HAP-1 (cell line): ENCODE results near the gene DPYSL3.
A peak's percentile ranks its signal among the peaks of the same experiment; 100 is the strongest.

Experiments used
- DNase-seq, 2 experiments: peaks; one replicate each; pipeline ENCODE4 v3.0.0-alpha.2; 2016 to 2020; ENCODE audit warnings: low spot score in 2 of 2
- H3K27me3 ChIP-seq: fragments of 250-450 bp; sonication (Bioruptor Pico); 2 replicates; pipeline ENCODE4 v1.5.1; 2020; ENCODE audit warnings: low read depth, mild to moderate bottlenecking, moderate library complexity
- H3K36me3 ChIP-seq: fragments of 250-450 bp; sonication (Bioruptor Pico); replicated peaks from 2 replicates; pipeline ENCODE4 v1.5.1; 2020; ENCODE audit warnings: mild to moderate bottlenecking
- H3K4me1 ChIP-seq: fragments of 250-450 bp; sonication (Bioruptor Pico); 2 replicates; pipeline ENCODE4 v1.5.1; 2020; ENCODE audit warnings: mild to moderate bottlenecking
- H3K4me3 ChIP-seq: fragments of 250-450 bp; sonication (Bioruptor Pico); 2 replicates; pipeline ENCODE4 v1.5.1; 2020; ENCODE audit warnings: mild to moderate bottlenecking, moderate library complexity
- H3K9me3 ChIP-seq: fragments of 250-450 bp; sonication (Bioruptor Pico); 2 replicates; pipeline ENCODE4 v1.5.1; 2020; ENCODE audit warnings: mild to moderate bottlenecking, moderate library complexity
- in situ Hi-C: fragments of 300-500 bp; cut with MboI; formaldehyde crosslinking; loops from 3 replicates; pipeline ENCODE4 v1.14.3; 2020; ENCODE audit warnings: low sequenced_read_pairs, inconsistent platforms, mixed read lengths

The DPYSL3 gene

DNA sequence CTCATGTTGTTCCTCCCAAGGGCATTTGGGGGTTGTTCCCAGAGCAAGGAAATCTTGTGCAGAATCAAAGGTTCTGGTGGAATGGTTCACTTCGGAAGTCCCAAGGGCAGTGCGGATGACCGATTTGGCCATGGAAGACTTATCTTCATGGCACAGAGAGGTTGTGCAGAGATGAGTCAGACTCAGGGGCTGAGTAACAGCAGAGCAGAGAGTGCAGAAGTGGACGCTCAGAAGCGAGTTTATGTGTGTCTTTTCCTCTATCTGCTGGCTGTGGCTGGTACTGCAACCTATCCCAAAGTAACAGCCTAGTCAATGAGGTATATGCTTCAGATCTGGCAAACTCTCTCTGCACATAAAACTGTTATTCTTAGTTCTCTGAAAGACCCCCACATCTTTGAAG is 118.1 kb downstream of the DPYSL3 start:
- no peaks in the 10 kb centered on the region for H3K36me3 ChIP-seq
- peak in 1 of 2 experiments; percentile 46 for DNase-seq
- no peak overlapping the region for H3K4me3 ChIP-seq
- H3K4me1 ChIP-seq: no peaks in the 10 kb centered on the region
- in situ Hi-C loops: no loop called here
- H3K9me3 ChIP-seq: no peaks in the 10 kb centered on the region
- peaks cover 5% of the 10 kb centered on the region; the same call in 1 of the 2 replicates for H3K27me3 ChIP-seq

DNA sequence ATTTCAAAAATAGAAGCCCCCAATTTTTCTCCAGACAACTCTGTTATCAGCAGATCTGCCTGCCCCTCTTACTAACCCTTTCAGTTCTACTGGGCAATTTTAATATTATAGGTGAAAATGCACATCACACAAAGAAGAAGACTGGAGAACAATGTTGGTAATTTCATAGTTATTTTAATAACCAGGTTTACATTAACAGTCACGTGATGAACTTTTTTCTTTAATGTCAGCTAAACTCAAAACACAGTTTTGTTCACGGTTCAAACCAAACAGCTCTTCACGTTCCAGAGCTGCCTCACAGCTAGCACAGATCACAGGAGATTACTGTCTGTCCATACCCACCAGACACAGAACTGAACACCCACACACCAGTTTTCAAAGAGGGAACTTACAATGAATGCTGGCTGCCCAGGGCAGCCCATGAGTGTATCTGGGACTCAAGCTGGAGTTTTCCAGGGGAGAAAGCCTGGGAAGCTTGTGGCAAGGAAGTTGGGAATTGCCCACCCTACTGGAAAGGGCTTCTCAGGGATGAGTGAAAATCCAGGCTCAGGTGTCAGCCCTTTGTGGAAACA is 119.1 kb downstream of the DPYSL3 start:
- in situ Hi-C loops: no loop called here
- Histone ChIP-seq H3K36me3 (no peaks in the 10 kb centered on the region), H3K4me1 (no peaks in the 10 kb centered on the region), H3K4me3 (no peak overlapping the region), H3K27me3 (peaks cover 5% of the 10 kb centered on the region; the same call in 1 of the 2 replicates), H3K9me3 (no peaks in the 10 kb centered on the region)
- no peak for DNase-seq

DNA sequence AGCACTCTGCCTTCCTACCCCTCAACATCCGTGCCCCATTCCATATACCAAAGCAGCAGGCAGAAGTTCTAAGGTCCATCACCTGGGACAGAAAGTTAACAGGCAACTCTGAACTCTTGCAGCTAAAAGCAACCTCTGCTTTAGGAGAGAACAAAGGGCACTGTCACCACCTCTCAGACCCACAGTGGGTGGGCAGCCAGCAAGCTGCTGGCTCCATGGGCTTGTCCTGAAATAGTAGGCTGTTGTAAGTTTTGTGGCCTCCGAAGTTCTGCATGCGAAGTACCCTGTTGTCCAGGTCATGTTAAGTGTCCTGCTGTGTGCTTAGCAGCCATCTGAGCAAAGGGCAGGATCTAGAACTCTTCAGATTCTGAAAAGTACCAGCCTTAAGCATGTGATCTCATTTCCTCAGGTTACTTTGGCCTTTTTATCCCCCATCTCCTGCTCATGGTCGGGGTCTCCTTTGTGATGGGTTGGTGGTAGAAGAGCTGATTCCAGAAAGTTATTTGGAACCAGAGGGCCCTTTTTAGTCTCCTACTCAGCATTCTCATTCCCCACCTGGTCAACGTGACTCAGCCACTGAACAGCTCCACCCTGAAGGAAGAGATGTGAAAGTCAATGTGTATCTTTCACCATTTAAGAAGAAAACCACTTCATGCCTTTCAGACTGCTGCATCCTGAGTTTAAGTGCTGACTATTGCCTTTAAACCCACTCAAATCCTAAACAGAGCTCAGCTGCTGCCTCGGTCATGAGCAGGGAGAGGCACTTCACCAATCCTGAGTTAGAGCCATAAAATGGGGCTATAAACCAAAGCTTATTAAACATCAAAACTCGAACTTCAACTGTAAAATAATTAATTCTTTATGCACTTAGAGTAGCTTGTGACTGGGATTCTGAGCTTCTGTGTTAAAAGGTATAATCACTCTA is 121.4 kb downstream of the DPYSL3 start:
- Histone ChIP-seq H3K4me1 (no peaks in the 10 kb centered on the region), H3K36me3 (no peaks in the 10 kb centered on the region), H3K4me3 (no peak overlapping the region), H3K9me3 (no peaks in the 10 kb centered on the region), H3K27me3 (peaks cover 5% of the 10 kb centered on the region; the same call in 1 of the 2 replicates)
- in situ Hi-C loops: no loop called here
- DNase-seq: no peak

DNA sequence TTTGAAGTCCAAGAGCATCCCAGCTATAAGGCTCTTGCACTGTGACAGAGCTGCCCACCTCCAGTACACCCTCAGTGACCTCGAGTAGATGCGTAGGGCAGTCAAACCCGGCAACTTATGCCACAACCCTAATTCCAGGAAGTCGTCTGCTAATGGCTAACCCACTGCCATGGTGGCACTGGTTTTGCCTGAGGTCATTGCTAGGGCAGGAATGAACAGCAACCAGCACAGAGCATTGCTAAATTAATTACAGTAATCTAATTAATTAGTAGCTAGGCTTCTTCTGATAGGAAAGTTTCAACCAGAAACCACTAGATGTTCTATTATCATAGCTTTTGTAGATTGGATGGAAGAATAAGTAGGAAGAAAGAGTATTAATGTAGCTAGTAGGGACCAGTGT is 122.8 kb downstream of the DPYSL3 start:
- Histone ChIP-seq H3K4me3 (no peak overlapping the region), H3K9me3 (peaks cover 2% of the 10 kb centered on the region; the same call in 1 of the 2 replicates), H3K4me1 (no peaks in the 10 kb centered on the region), H3K36me3 (no peaks in the 10 kb centered on the region), H3K27me3 (peaks cover 5% of the 10 kb centered on the region; the same call in 1 of the 2 replicates)
- no peak for DNase-seq
- in situ Hi-C loops: no loop called here

- in situ Hi-C loops: no loop called here
- no peak overlapping the region for H3K4me3 ChIP-seq
- peaks cover 5% of the 10 kb centered on the region; the same call in 1 of the 2 replicates for H3K27me3 ChIP-seq
- no peak for DNase-seq
- H3K4me1 ChIP-seq: no peaks in the 10 kb centered on the region
- no peaks in the 10 kb centered on the region for H3K36me3 ChIP-seq
- H3K9me3 ChIP-seq: peaks cover 2% of the 10 kb centered on the region; the same call in 1 of the 2 replicates
Observed at GRCh38 chr5:147384346-147385193, 125.3 kb downstream of the DPYSL3 start.

- in situ Hi-C loops: no loop called here
- Histone ChIP-seq H3K36me3 (no peaks in the 10 kb centered on the region), H3K4me3 (no peak overlapping the region), H3K27me3 (peaks cover 5% of the 10 kb centered on the region; the same call in 1 of the 2 replicates), H3K4me1 (no peaks in the 10 kb centered on the region), H3K9me3 (peaks cover 2% of the 10 kb centered on the region; the same call in 1 of the 2 replicates)
- no peak for DNase-seq
Observed at GRCh38 chr5:147382776-147383175, 127.1 kb downstream of the DPYSL3 start.

- H3K9me3 ChIP-seq: peaks cover 2% of the 10 kb centered on the region; the same call in 1 of the 2 replicates
- H3K27me3 ChIP-seq: 0 out of 2 replicates have a peak, but pooled peaks cover 3% of the 10 kb centered on the region
- no peak overlapping the region for H3K4me3 ChIP-seq
- DNase-seq: no peak
- in situ Hi-C loops: no loop called here
- H3K4me1 ChIP-seq: no peaks in the 10 kb centered on the region
- H3K36me3 ChIP-seq: no peaks in the 10 kb centered on the region
Observed at GRCh38 chr5:147381555-147381954, 128.3 kb downstream of the DPYSL3 start.

DNA sequence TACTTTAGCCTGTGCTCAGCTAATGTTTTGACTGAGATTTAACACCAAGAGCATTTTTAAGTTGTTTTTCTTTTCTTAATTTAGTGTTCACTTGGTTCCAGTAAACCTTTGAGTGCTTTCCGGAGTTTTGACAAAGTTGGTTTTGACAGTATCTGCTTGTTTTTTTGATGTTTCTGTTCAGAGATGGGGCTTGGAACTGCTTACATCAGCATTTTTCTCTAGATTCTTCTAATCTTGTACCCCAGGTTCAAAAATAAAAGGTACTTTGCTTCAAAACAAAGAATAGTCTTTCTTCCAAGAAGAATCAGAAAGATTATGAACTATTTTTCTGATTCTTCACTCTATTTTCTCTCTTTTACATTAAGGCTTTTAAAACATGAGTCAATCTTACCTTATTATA is 132.2 kb downstream of the DPYSL3 start:
- in situ Hi-C loops: no loop called here
- no peak overlapping the region for H3K4me3 ChIP-seq
- DNase-seq: no peak

GRCh38 chr5:147375151-147375550 is 134.7 kb downstream of the DPYSL3 start:
- H3K27me3 ChIP-seq: peaks cover 3% of the 10 kb centered on the region
- H3K36me3 ChIP-seq: no peaks in the 10 kb centered on the region
- no peak overlapping the region for H3K4me3 ChIP-seq
- in situ Hi-C loops: no loop called here
- no peaks in the 10 kb centered on the region for H3K9me3 ChIP-seq
- no peaks in the 10 kb centered on the region for H3K4me1 ChIP-seq
- DNase-seq: no peak

More for the DNA sequence above, 132.2 kb downstream of the DPYSL3 start:
- peaks cover 2% of the 10 kb centered on the region; the same call in 1 of the 2 replicates for H3K9me3 ChIP-seq
- peaks cover 3% of the 10 kb centered on the region for H3K27me3 ChIP-seq
- H3K4me1 ChIP-seq: no peaks in the 10 kb centered on the region
- no peaks in the 10 kb centered on the region for H3K36me3 ChIP-seq

DNA sequence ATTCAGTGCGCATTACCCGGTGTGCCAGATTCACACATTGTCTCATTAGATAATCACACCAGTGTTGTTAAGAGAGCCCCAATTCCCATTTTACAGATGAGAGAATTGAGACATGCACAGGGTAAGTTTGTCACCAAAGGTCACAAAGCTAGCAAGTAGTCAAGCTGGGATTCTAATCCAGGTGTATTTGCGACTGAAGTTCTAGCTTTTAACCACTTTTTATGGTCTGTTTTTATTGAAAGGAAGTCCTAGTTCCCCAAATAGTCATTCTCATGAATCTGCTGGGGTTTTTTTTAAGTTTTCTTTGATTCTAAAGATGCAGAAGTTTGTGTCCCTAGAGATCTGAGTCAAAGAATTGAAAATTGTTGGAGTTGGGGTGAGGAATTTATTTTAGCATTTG is 136.5 kb downstream of the DPYSL3 start:
- no peaks in the 10 kb centered on the region for H3K36me3 ChIP-seq
- H3K27me3 ChIP-seq: peaks cover 3% of the 10 kb centered on the region
- no peak for DNase-seq
- no peak overlapping the region for H3K4me3 ChIP-seq
- in situ Hi-C loops: no loop called here
- no peaks in the 10 kb centered on the region for H3K9me3 ChIP-seq
- no peaks in the 10 kb centered on the region for H3K4me1 ChIP-seq

GRCh38 chr5:147372191-147372590 is 137.7 kb downstream of the DPYSL3 start:
- Histone ChIP-seq H3K4me3 (no peak overlapping the region), H3K36me3 (no peaks in the 10 kb centered on the region), H3K4me1 (no peaks in the 10 kb centered on the region), H3K9me3 (no peaks in the 10 kb centered on the region), H3K27me3 (peaks cover 6% of the 10 kb centered on the region)
- in situ Hi-C loops: no loop called here
- DNase-seq: no peak

DNA sequence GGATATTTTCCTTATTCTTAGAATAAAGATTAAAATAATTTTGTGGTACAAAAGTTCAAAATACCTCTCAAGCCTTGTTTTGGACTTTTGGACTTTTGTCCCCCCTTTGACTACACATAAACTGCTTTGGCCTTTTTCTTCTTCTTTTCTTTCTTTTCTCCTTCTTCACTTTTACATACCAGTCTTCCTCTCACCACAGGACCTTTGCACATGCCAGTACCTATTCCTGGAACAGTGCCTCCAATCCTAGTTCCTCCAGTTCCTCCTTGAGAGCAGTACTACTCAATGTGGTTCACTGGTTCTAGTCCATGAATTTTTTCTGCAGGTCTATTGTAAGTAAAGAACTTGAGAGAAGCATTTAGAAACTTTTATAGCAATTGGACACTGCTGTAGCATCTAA is 138.6 kb downstream of the DPYSL3 start:
- no peak for DNase-seq
- in situ Hi-C loops: no loop called here
- Histone ChIP-seq H3K27me3 (peaks cover 4% of the 10 kb centered on the region), H3K4me1 (no peaks in the 10 kb centered on the region), H3K9me3 (no peaks in the 10 kb centered on the region), H3K4me3 (no peak overlapping the region), H3K36me3 (no peaks in the 10 kb centered on the region)

DNA sequence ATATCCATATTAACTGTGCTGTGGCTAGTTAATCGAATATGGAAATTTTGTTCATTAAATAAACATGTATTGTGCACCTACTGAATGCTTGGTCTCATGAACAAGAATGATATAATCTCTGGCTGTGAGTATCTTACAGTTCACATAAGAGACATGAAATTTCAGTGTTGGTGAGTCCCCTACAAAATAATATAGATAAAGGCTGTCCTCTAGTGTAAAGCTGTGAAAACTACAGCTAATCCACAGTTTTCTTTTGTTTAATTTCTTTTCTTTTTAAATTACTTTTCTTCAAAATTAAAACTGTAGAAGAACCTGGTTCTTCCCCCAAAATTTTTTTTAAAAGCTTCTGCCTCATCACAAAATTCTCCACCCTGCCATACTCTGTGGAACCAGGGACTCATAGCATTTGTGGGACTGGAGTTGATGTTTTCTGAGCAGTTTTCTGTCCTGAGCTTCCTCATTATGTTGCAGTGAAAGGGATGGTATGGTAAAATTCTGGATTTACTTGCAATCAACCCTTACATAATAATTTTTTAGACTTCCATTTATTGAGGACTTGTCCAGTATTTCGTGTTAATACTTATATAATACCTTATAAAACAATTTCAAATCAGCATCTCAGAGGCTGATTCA is 140.0 kb downstream of the DPYSL3 start:
- no peaks in the 10 kb centered on the region for H3K36me3 ChIP-seq
- peaks cover 8% of the 10 kb centered on the region; the same call in 1 of the 2 replicates for H3K27me3 ChIP-seq
- in situ Hi-C loops: no loop called here
- DNase-seq: peak in 1 of 2 experiments; percentile 35
- H3K9me3 ChIP-seq: no peaks in the 10 kb centered on the region
- H3K4me1 ChIP-seq: no peaks in the 10 kb centered on the region
- H3K4me3 ChIP-seq: no peak overlapping the region
